HuH-7.5 (cell line): Measurements from ENCODE around the gene LRRTM4.

Experiments used
- DNase-seq: peaks from one replicate; pipeline ENCODE4 v3.0.0; 2011; ENCODE audit warnings: low spot score

Gene LRRTM4

DNA sequence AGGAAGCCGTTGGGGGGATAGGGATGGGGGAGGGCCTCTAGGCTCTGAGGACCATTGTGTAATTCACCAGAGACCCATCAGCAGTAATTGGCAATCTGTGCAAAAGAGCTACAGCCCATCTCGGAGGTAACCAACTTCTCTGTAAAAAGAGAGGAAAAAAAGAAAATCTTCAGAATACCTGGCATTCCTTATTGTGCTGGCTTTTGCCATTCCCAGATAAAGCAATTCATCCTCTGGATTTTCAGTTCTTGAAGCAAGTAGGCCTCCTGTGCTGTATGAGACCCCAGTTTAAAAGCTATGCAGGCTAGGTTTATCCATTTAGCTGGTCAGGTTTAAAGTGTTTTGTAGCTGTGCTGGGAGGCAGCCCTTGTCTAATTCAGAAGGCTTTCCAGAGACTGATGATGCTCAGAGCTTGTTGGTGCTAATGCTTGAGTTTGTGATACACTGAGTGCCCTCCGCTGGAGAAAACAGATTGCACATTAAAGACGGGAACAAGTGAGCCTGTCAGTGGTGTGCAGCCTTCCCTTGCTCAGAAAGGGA is at the start of gene LRRTM4:
TSS of gene LRRTM4 (minus strand) at position 446 of the 540 bp plus-strand sequence.
- peak; percentile 4 for DNase-seq

GRCh38 chr2:77571545-77571944 is 49.4 kb upstream of the LRRTM4 start:
- no peak for DNase-seq

GRCh38 chr2:77567723-77568122 is 45.5 kb upstream of the LRRTM4 start:
- DNase-seq: no peak

DNA sequence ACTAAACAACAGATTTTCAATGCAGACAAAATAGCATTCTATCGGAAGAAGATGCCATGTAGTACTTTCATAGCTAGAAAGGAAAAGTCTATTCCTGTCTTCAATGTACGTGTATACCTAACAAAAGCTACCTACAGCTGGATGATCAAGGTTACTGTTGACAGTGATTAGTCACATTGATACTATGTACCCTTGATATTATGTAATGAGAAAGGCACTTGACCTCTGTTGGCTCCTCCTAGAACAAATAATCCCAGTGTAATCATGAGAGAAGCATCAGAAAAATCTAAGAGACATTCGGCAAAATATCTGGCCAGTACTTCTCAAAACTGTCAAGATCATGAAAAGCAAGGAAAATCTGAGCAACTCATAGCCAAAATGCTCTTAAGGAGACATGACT is 44.4 kb upstream of the LRRTM4 start:
- DNase-seq: peak; percentile 19

DNA sequence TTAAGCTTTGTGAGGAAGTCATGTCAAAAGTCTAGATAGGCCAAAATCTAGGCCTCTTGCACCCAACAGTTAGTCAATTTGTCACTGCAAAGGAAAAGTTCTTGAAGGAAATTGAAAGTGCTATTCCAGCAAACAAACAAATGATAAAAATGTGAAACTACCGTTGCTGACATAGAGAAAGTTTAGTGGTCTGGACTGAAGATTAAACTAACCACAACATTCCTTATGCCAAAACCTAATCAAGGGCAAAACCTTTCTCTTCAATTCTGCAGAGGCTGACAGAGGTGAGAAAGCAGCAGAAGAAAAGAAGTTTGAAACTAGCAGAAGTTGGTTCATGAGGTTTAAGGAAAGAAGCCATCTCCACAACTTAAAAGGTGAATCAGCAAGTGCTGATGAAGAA is 44.0 kb upstream of the LRRTM4 start:
- DNase-seq: no peak

DNA sequence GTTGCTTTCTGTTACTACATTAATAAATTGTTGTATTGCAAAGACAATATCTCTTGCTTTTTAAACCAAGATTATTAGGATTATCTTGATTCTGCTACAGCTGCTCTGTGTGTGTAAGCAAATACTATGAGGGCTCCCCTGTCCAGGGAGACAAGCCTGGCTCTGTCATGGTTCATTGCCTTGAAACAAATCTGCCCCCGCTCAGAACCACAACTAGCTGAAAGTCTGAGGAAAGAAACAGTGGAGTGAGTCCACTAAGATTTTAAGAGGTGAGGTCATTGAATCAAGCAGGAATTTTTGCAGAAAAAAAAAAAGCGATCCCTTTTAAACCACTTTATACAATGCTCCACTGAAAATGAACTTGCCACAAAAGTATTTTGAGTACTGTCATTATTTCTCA is 30.8 kb upstream of the LRRTM4 start:
- DNase-seq: no peak

- no peak for DNase-seq
Measured at GRCh38 chr2:77538031-77538430, 15.9 kb upstream of the LRRTM4 start.

- DNase-seq: no peak
Measured at GRCh38 chr2:77522888-77523287, 712 bp upstream of the LRRTM4 start.

GRCh38 chr2:77521548-77521891 is 656 bp downstream of the LRRTM4 start:
- no peak for DNase-seq

GRCh38 chr2:77520641-77521547 is 1.3 kb downstream of the LRRTM4 start:
- DNase-seq: no peak

- no peak for DNase-seq
Measured at GRCh38 chr2:77519888-77520506, 2.2 kb downstream of the LRRTM4 start.

DNA sequence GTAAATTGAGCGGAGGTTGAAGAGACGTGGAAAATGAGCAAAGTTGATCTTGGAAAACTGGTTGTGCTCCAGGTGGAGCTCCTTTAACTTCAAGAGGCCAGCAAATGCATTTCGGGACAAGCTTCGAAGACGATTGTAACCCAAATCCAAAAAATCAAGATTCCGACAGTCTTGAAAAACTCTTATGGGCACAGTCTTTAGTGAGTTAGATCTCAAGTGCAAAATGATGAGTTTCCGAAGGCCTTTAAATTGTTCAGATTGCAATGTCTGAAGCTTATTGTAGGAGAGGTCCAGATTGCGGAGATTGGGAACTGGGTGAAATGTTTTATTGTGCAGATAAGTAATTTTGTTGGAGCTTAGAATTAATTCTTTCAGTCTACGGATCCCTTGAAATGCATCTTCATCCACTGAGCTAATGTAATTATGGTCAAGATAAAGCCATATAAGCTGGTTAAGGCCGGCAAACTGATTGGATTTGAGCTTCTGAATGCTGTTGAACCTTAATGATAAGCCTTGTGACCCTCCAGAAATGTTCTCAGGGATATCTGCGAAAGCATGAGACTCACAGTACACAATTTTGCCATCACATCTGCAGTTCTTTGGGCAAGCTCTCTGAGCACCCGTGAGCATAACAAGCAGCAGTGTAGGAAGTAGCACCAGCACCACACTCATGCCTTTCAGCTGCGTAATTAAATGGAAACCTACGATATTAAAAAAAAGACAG is 2.9 kb downstream of the LRRTM4 start:
- no peak for DNase-seq

DNA sequence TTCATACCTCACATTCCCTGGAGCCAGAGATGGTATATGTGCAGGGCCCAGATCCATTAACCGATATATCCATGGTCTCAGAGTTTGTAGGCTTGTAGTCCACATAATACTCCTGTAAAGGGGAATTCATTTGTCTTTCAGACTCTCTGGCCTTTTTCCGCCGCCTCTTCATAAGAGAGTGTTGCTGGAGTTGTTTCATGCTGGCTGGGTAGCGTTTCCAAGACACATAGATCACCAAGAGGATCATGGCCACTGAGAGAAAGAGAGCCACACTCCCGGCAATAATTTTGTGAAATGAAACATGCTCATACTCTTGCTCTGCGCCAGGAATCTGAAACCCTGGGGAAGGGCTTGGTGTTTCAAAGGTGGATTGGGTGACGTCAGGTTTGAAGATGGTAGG is 3.9 kb downstream of the LRRTM4 start:
- no peak for DNase-seq

DNA sequence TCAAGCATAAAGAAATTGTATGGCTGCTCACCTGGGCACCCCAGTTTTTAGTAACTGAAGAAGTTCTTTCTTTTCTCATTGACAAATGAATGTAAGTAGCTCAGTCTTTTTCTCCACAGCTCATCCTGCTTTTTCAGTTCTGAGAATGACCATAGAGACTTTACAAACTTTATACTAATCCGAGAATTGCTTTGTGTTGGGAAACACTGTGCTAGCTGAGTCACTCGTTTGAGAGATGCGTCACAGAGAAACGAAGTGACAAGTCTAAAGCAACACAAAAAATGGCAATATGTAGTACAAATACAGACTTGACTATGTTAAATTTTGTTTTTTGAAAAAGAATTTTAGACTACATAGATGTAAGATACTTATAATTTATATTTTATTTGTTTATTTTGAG is 9.0 kb downstream of the LRRTM4 start:
- no peak for DNase-seq

DNA sequence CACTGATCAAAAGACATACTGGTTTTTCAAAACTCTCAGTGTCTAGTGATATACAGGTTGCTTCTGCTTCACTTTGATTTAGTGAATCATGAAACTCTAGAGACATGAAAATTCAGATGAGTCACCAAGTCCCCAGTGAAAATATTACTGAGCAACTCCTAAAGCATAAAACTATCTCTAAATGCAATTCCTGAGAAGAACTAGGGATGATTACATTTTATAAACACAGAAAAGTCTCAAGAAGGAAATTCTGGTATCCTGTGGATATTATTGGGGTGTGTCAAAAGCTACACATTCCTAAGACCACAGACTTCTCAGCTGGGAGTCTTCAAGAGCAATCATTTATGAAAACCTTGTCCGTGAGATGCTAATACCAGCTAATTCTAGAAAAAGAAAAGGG is 9.7 kb downstream of the LRRTM4 start:
- no peak for DNase-seq

DNA sequence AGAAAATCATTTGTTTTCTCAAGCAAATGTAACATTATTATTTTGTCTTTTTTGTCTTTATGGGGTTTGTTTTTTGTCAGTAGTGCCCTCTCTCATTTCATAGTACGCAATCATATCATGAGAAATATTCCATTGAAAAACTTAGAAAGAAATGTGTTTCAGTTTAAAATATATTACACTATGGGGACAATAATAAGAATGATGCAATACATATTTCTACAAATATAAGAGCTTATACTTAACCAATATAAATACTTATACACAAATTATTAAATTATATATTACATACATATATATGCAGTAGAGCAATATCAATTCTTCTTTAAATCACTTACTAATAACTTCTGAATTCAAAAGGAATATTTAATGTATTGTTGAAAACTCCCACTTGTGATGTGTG is 13.7 kb downstream of the LRRTM4 start:
- DNase-seq: no peak

- no peak for DNase-seq
Measured at GRCh38 chr2:77507657-77508056, 14.5 kb downstream of the LRRTM4 start.

DNA sequence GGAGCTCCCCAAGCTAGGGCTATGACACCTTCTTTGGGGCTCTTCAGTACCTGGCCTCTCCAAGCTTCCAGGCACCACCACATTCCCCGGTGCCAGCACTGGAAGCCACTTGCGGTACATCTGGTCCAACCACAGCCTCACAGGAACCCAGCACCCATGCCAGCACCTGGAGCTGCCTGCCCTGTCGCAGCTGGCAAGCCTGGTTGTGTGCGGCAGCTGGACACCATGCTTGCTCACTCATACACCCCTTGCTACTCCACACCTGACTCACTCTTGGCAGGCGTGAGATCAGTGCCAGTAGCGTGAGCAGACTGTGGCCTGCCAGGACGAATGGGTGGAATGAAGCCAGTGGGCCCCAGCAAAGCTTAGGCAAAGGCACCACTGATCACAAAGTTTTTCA is 34.0 kb downstream of the LRRTM4 start:
- DNase-seq: no peak

- DNase-seq: no peak
Measured at GRCh38 chr2:77487074-77487803, 34.9 kb downstream of the LRRTM4 start.

DNA sequence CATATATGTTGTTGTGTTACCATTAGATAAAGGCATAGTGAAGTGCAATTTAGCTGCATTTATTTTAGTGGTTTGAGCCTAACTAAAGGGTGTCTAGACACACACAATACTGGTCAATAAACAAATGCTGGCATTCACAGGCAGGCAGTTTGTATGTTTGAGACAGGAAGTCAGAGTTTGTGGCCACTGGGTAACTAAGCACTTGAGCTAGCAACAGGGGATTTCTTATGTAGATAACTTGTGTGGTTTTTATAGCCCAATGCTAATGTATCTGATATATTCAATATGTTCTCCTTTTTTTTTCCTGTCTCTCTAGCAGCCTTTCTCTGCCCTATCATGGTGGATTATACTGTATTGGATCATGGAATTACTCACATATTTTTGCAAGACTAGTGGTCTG is 38.1 kb downstream of the LRRTM4 start:
- DNase-seq: no peak

- DNase-seq: no peak
Measured at GRCh38 chr2:77479895-77480294, 42.3 kb downstream of the LRRTM4 start.

- no peak for DNase-seq
Measured at GRCh38 chr2:77479395-77479794, 42.8 kb downstream of the LRRTM4 start.
